ENCODE data around the gene LGI4.
"Not testable (repeated sequence)": the region's sequence is repeated elsewhere in the genome, so short reads cannot be mapped to it uniquely, and the experiment has no call there.

DNA sequence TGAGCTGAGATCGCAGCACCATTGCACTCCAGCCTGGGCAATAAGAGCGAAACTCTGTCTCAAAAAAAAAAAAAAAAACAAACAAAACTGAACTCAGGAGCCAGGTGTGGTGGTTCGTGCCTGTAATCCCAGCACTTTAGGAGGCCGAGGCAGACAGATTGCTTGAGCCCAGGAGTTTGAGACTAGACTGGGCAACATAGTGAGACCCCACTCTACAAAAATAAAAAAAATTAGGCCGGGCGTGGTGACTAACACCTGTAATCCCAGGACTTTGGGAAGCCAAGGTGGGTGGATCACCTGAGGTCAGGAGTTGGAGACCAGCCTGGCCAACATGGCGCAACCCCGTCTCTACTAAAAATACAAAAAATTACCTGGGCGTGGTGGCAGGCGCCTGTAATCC lies 32.9 kb downstream of the LGI4 start:
- TF ChIP-seq, protein P1, sequence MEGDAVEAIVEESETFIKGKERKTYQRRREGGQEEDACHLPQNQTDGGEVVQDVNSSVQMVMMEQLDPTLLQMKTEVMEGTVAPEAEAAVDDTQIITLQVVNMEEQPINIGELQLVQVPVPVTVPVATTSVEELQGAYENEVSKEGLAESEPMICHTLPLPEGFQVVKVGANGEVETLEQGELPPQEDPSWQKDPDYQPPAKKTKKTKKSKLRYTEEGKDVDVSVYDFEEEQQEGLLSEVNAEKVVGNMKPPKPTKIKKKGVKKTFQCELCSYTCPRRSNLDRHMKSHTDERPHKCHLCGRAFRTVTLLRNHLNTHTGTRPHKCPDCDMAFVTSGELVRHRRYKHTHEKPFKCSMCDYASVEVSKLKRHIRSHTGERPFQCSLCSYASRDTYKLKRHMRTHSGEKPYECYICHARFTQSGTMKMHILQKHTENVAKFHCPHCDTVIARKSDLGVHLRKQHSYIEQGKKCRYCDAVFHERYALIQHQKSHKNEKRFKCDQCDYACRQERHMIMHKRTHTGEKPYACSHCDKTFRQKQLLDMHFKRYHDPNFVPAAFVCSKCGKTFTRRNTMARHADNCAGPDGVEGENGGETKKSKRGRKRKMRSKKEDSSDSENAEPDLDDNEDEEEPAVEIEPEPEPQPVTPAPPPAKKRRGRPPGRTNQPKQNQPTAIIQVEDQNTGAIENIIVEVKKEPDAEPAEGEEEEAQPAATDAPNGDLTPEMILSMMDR (IDR thresholded peaks at IDR 0.05; ENCODE audit: insufficient read depth, low read depth, low read length) = not testable (repeated sequence)
- not testable (repeated sequence) for TF ChIP-seq EZH2 (IDR thresholded peaks at IDR 0.05; ENCODE audit: insufficient read depth, low read length)
